OCI-LY3 (cell line): ENCODE results near the gene OR56B4.

ENCODE experiments used
- CTCF ChIP-seq: fragments of 200-600, 300-600 bp; sonication (generic); IDR thresholded peaks from 2 replicates; pipeline ENCODE4 v1.5.1; 2014; ENCODE audit warnings: antibody characterized with exemption, low read length, low read depth
- EZH2phosphoT487 ChIP-seq: fragments of 200-600 bp; shearing (Covaris generic); IDR thresholded peaks from 2 replicates; pipeline ENCODE4 v1.6.1; 2018; ENCODE audit warnings: antibody characterized with exemption, mixed run types, low read depth

DNA sequence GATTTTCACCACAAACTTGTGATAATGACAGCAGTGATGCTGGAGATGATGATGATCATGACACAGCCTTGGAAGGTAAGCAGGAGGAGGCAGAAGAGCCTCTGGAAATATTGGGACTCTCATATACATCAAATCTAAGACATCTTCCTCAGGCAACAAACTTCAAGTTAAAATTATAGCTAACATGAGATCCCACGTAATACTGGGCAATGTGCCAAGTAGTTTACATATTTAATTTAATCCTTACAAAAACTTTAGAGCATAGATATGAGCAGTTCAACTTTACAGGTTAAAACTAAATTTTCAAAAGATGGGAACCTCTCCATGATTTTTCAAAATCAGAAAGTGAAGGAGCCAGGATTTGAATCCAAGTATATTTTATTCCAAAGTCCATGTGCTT lies 43.6 kb downstream of the OR56B4 start:
- TF ChIP-seq CTCF (no peak), EZH2phosphoT487 (no peak)
